CD4-positive, alpha-beta T cell treated with Interferon gamma for 1 hour (primary cell): Measurements from ENCODE around the gene SLK.
A peak's percentile ranks its signal among the peaks of the same experiment; 100 is the strongest.

Experiments used
- DNase-seq: peaks from one replicate; pipeline ENCODE4 v3.0.0-alpha.2; 2020

The SLK gene

GRCh38 chr10:103942866-103943265 is 24.1 kb upstream of the SLK start:
- no peak for DNase-seq

GRCh38 chr10:103947799-103948516 is 19.0 kb upstream of the SLK start:
- no peak for DNase-seq

GRCh38 chr10:103949728-103950127 is 17.2 kb upstream of the SLK start:
- no peak for DNase-seq

- no peak for DNase-seq
Observed at GRCh38 chr10:103951183-103951582, 15.8 kb upstream of the SLK start.

GRCh38 chr10:103951942-103952341 is 15.0 kb upstream of the SLK start:
- DNase-seq = no peak

- DNase-seq = no peak
Observed at GRCh38 chr10:103954543-103954942, 12.4 kb upstream of the SLK start.

- DNase-seq = no peak
Observed at GRCh38 chr10:103958996-103959395, 7.9 kb upstream of the SLK start.

- no peak for DNase-seq
Observed at GRCh38 chr10:103960103-103960502, 6.8 kb upstream of the SLK start.

- peak; percentile 7 for DNase-seq
Observed at GRCh38 chr10:103967448-103968071, 620 bp downstream of the SLK start.

GRCh38 chr10:103968441-103969391 is 1.8 kb downstream of the SLK start:
- no peak for DNase-seq

- no peak for DNase-seq
Observed at GRCh38 chr10:103969436-103969835, 2.5 kb downstream of the SLK start.

GRCh38 chr10:103969857-103970627 is 3.1 kb downstream of the SLK start:
- no peak for DNase-seq

- DNase-seq = no peak
Observed at GRCh38 chr10:103975169-103975568, 8.2 kb downstream of the SLK start.

- no peak for DNase-seq
Observed at GRCh38 chr10:103977204-103977603, 10.3 kb downstream of the SLK start.

GRCh38 chr10:103979530-103979929 is 12.6 kb downstream of the SLK start:
- DNase-seq = no peak

- DNase-seq = no peak
Observed at GRCh38 chr10:103980288-103980906, 13.5 kb downstream of the SLK start.

- DNase-seq = no peak
Observed at GRCh38 chr10:103982639-103983038, 15.7 kb downstream of the SLK start.

- DNase-seq = no peak
Observed at GRCh38 chr10:103983367-103983911, 16.5 kb downstream of the SLK start.

GRCh38 chr10:103985726-103986125 is 18.8 kb downstream of the SLK start:
- DNase-seq = no peak

- DNase-seq = peak; percentile 9
Observed at GRCh38 chr10:103986360-103986759, 19.4 kb downstream of the SLK start.

GRCh38 chr10:103990121-103990520 is 23.2 kb downstream of the SLK start:
- no peak for DNase-seq

GRCh38 chr10:103990531-103990930 is 23.6 kb downstream of the SLK start:
- DNase-seq = no peak
